HUES6 (cell line): Measurements from ENCODE around the gene ITGB5.

Experiments used
- H3K27ac ChIP-seq: 2 replicates; pipeline ENCODE4 v1.7.0; 2013; ENCODE audit warnings: low read depth, mild to moderate bottlenecking, low read length, inconsistent platforms
- H3K27me3 ChIP-seq: 2 replicates; pipeline ENCODE4 v1.6.1; 2013; ENCODE audit warnings: low read length; ENCODE audit not compliant: control insufficient read depth, insufficient read depth
- H3K36me3 ChIP-seq: 2 replicates; pipeline ENCODE4 v1.6.1; 2013; ENCODE audit warnings: low read length; ENCODE audit not compliant: control insufficient read depth, insufficient read depth
- H3K4me1 ChIP-seq: 2 replicates; pipeline ENCODE4 v1.6.1; 2013; ENCODE audit warnings: low read length; ENCODE audit not compliant: control insufficient read depth, insufficient read depth
- H3K4me3 ChIP-seq: 2 replicates; pipeline ENCODE4 v1.5.1; 2013; ENCODE audit warnings: low read depth, low read length
- H3K9ac ChIP-seq: one replicate; pipeline ENCODE4 v1.6.1; 2013; ENCODE audit warnings: mild to moderate bottlenecking, low read length
- H3K9me3 ChIP-seq: 2 replicates; pipeline ENCODE4 v1.6.1; 2013; ENCODE audit warnings: low read depth, low read length; ENCODE audit not compliant: control insufficient read depth, insufficient read depth

The ITGB5 gene

DNA sequence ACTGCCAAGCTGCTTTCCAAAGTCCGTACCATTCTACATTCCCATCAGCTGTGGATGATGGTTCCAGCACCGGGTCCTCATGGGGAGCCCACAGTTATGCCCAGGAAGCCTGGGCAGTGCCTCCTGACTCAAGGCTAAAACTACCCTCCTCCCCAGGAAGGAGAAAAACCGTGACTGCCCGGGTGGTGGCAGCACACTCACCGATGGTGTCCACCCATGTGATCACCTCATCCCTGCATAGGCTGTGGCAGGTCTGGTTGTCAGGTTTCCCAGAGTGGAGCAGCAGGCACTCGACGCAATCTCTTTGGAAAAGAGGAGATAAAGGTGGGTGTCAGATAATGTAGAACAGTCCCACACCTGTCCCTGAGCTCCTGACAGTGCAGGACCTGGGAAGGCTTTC lies 118.4 kb downstream of the ITGB5 start:
- no peak overlapping the region for H3K4me3 ChIP-seq
- H3K36me3 ChIP-seq = peaks cover 94% of the 10 kb centered on the region
- no peaks in the 10 kb centered on the region for H3K9me3 ChIP-seq
- peaks cover 27% of the 10 kb centered on the region; the same call in 1 of the 2 replicates for H3K4me1 ChIP-seq
- H3K27ac ChIP-seq = no peak overlapping the region
- H3K9ac ChIP-seq = no peak overlapping the region
- H3K27me3 ChIP-seq = no peaks in the 10 kb centered on the region

- H3K36me3 ChIP-seq = peaks cover 96% of the 10 kb centered on the region
- H3K4me1 ChIP-seq = peaks cover 27% of the 10 kb centered on the region; the same call in 1 of the 2 replicates
- H3K4me3 ChIP-seq = no peak overlapping the region
- H3K9ac ChIP-seq = no peak overlapping the region
- no peak overlapping the region for H3K27ac ChIP-seq
- H3K9me3 ChIP-seq = no peaks in the 10 kb centered on the region
- no peaks in the 10 kb centered on the region for H3K27me3 ChIP-seq
These were observed 119.5 kb downstream of the ITGB5 start for GRCh38 chr3:124767691-124768090.

- no peaks in the 10 kb centered on the region for H3K27me3 ChIP-seq
- peaks cover 22% of the 10 kb centered on the region; the same call in 1 of the 2 replicates for H3K4me1 ChIP-seq
- H3K9me3 ChIP-seq = no peaks in the 10 kb centered on the region
- H3K36me3 ChIP-seq = peaks cover 96% of the 10 kb centered on the region
- no peak overlapping the region for H3K4me3 ChIP-seq
- no peak overlapping the region for H3K27ac ChIP-seq
- no peak overlapping the region for H3K9ac ChIP-seq
These were observed 119.9 kb downstream of the ITGB5 start for GRCh38 chr3:124767264-124767663.

DNA sequence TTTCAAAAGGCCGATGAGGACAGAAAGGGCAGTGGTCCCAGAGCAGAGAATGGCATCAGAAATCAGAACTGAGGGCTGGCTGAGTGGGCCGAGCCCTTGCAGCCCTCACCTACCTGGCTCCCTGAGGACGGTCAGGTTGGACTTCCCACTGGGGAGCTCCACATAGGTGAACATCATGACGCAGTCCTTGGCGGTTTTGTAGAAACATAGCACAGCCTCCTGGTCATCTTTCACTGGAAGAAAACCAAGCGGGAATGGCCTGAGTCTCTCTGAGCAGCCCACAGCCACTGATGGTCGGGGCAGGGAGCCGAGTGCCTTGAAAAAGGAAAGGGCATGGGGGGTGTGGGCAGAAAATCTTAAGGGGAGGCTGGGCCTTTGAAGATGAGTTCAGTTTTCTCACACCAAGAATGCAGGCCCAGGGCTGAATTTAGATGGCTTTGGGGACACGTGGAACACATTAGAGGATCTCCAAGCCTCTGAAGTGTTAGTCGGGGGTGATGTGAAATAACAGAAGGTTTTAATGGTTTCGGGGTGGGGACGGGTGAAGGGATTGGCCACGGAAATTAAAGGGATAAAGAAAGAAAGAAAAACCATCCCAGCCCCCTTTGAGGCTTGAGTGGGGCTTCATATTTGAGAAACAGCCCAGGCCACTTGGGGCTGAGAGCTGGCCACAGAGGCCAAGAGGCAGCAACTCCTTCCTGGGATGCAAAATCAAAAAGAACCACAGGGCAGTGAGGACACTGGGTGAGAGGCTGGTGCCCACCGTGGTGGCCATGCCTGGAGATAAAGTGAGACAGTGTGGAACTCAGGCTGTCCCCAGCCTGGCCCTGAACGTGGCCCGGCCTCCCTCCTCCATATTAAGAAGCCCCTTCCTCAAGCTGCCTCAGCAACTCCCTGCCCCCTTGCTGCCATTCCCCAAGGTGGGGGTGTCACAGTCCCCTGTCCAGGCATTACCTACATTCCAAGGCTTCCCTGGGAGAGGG lies 120.8 kb downstream of the ITGB5 start:
- no peaks in the 10 kb centered on the region for H3K9me3 ChIP-seq
- no peaks in the 10 kb centered on the region for H3K27me3 ChIP-seq
- no peak overlapping the region for H3K4me3 ChIP-seq
- no peak overlapping the region for H3K9ac ChIP-seq
- peaks cover 91% of the 10 kb centered on the region for H3K36me3 ChIP-seq
- H3K27ac ChIP-seq = no peak overlapping the region
- peaks cover 16% of the 10 kb centered on the region; the same call in 1 of the 2 replicates for H3K4me1 ChIP-seq

- Histone ChIP-seq H3K36me3 (peaks cover 82% of the 10 kb centered on the region), H3K9me3 (no peaks in the 10 kb centered on the region), H3K9ac (no peak overlapping the region), H3K4me1 (peaks cover 12% of the 10 kb centered on the region; the same call in 1 of the 2 replicates), H3K27me3 (no peaks in the 10 kb centered on the region), H3K27ac (no peak overlapping the region), H3K4me3 (no peak overlapping the region)
These were observed 121.8 kb downstream of the ITGB5 start for GRCh38 chr3:124765197-124765840.

DNA sequence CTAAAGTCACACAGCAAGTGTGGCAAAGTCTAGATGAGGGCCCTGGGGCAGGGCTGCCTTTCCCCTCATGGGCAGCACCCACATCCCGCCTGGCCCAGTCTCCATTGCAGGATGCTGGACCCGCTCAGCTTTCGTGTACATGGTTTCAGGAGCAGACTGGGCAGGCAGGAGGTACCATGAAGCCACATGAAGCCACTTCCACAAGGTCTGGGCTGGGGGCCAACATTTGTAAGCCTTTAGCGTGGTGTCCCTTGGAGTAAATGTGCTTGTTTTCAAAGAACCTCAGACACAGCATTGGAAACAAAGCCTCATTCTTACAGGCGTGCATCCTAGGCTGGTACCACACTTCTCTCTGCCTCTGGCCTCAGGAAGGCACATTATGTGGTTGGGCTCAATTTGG lies 122.4 kb downstream of the ITGB5 start:
- Histone ChIP-seq H3K9ac (no peak overlapping the region), H3K4me1 (peaks cover 12% of the 10 kb centered on the region; the same call in 1 of the 2 replicates), H3K27ac (no peak overlapping the region), H3K9me3 (no peaks in the 10 kb centered on the region), H3K36me3 (peaks cover 76% of the 10 kb centered on the region), H3K27me3 (no peaks in the 10 kb centered on the region), H3K4me3 (no peak overlapping the region)

GRCh38 chr3:124763644-124764358 lies 123.4 kb downstream of the ITGB5 start:
- Histone ChIP-seq H3K4me1 (peaks cover 19% of the 10 kb centered on the region; the same call in 1 of the 2 replicates), H3K4me3 (no peak overlapping the region), H3K27ac (no peak overlapping the region), H3K27me3 (no peaks in the 10 kb centered on the region), H3K36me3 (peaks cover 67% of the 10 kb centered on the region), H3K9me3 (no peaks in the 10 kb centered on the region), H3K9ac (no peak overlapping the region)

- H3K4me3 ChIP-seq = no peak overlapping the region
- H3K9ac ChIP-seq = no peak overlapping the region
- peaks cover 25% of the 10 kb centered on the region for H3K4me1 ChIP-seq
- H3K9me3 ChIP-seq = no peaks in the 10 kb centered on the region
- no peaks in the 10 kb centered on the region for H3K27me3 ChIP-seq
- no peak overlapping the region for H3K27ac ChIP-seq
- peaks cover 61% of the 10 kb centered on the region for H3K36me3 ChIP-seq
These were observed 124.0 kb downstream of the ITGB5 start for GRCh38 chr3:124763206-124763605.

DNA sequence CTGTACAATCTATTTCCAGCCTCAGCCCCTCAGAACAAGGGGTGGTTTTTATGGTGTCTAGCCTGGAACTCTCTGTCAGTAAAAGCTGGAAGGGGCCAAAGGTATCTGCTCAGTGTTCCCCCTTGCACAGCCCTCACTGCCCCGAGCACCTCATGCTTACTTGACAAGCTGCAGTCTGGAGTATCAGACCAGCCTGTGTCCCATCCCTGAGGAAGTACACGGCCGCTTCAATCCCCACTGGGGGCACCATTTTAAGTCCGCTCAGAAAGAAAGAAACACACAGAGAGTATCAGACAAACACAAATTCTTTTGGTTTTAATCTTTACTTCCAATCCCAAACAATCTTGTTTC lies 124.5 kb downstream of the ITGB5 start:
- H3K27ac ChIP-seq = no peak overlapping the region
- no peak overlapping the region for H3K4me3 ChIP-seq
- H3K9ac ChIP-seq = no peak overlapping the region
- no peaks in the 10 kb centered on the region for H3K27me3 ChIP-seq
- H3K9me3 ChIP-seq = no peaks in the 10 kb centered on the region
- H3K4me1 ChIP-seq = peaks cover 29% of the 10 kb centered on the region
- H3K36me3 ChIP-seq = peaks cover 56% of the 10 kb centered on the region

DNA sequence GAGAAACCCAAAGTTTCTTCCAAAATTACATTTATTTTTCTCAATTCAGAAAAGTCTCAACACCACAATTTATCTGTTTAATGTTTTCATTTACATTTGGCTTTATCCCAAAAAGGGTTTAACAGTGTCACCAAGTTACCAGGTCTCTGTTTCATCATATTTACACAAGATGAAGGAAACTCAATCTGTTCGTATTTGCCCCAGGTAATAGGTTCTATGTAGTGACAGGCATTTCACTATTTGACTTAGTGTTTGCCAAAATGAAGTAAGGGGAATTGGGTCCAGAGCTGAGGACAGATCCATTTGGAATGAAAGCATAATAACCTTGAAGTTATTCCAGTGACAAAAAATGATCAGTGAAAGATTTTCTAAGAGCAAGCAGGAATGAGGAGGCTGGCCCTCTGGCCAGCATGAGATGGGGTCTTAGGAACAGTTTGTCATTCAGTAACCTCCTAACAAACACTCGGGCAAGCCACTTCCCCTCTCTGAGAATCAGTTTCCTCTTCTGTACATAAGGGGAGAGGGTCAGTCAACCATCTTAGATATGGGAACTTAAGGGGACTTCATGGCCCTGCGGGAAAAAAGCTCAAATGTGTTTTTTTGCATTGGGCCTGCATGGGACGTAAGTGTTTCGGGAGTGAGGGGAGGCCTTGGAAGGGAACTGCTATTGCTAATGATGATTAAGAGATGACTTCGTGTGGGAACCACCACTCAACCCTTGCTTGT lies 125.1 kb downstream of the ITGB5 start:
- Histone ChIP-seq H3K4me1 (peaks cover 34% of the 10 kb centered on the region), H3K27me3 (no peaks in the 10 kb centered on the region), H3K9ac (no peak overlapping the region), H3K4me3 (no peak overlapping the region), H3K9me3 (no peaks in the 10 kb centered on the region), H3K36me3 (peaks cover 50% of the 10 kb centered on the region), H3K27ac (no peak overlapping the region)
